Cardiac fibroblast (primary cell): ENCODE measurements around the gene ATP12A.

Source experiments
- DNase-seq, 2 donors: peaks; one replicate each; pipeline versions ENCODE4 v3.0.0 to v3.0.0-alpha.2; 2010; ENCODE audit warnings: low read depth in 2 of 2
- H3K4me3 ChIP-seq, 2 donors: replicated peaks in 1 of 2; 1 replicate in 1 of 2; 2 replicates in 1 of 2; pipeline ENCODE4 v1.5.1; 2011; ENCODE audit warnings: low read depth in 2 of 2, low read length in 2 of 2, mild to moderate bottlenecking in 2 of 2, moderate library complexity in 1 of 2
- CTCF ChIP-seq: IDR thresholded peaks from one replicate; pipeline ENCODE4 v1.5.1; 2011; ENCODE audit warnings: low read depth, mild to moderate bottlenecking, low read length, inconsistent platforms

ATP12A gene

GRCh38 chr13:24740014-24740890 lies 60.0 kb downstream of the ATP12A start:
- TF ChIP-seq CTCF, result no peak
- H3K4me3 ChIP-seq, result no peak overlapping the region
- no peak for DNase-seq

- H3K4me3 ChIP-seq, result no peak overlapping the region
- DNase-seq, result no peak
- TF ChIP-seq CTCF, result peak; percentile 4
These were observed 60.9 kb downstream of the ATP12A start for GRCh38 chr13:24741016-24741662.

- DNase-seq, result no peak
- TF ChIP-seq CTCF, result no peak
- no peak overlapping the region for H3K4me3 ChIP-seq
These were observed 61.6 kb downstream of the ATP12A start for GRCh38 chr13:24741791-24742190.

- TF ChIP-seq CTCF, result no peak
- H3K4me3 ChIP-seq, result no peak overlapping the region
- DNase-seq, result peak in 1 of 2 donors; percentile 46
These were observed 62.1 kb downstream of the ATP12A start for GRCh38 chr13:24742294-24742693.

- no peak for TF ChIP-seq CTCF
- DNase-seq, result no peak
- H3K4me3 ChIP-seq, result no peak overlapping the region
These were observed 62.8 kb downstream of the ATP12A start for GRCh38 chr13:24742977-24743376.

- no peak for DNase-seq
- TF ChIP-seq CTCF, result no peak
- no peak overlapping the region for H3K4me3 ChIP-seq
These were observed 64.0 kb downstream of the ATP12A start for GRCh38 chr13:24744247-24744646.
